ENCODE data around the gene WBP2NL.

WBP2NL gene

GRCh38 chr22:42065438-42066125 lies 67.0 kb downstream of the WBP2NL start:
- TF ChIP-seq NFIC (IDR thresholded peaks at IDR 0.05) (no peak), TCF12 (IDR thresholded peaks at IDR 0.05; ENCODE audit: low read depth) (no peak)

GRCh38 chr22:42066126-42066761 lies 67.7 kb downstream of the WBP2NL start:
- TF ChIP-seq USF1 (IDR thresholded peaks at IDR 0.05), result no peak
- TF ChIP-seq TCF12 (IDR thresholded peaks at IDR 0.05; ENCODE audit: low read depth), result no peak
- no peak for TF ChIP-seq FOXM1 (IDR thresholded peaks at IDR 0.05; ENCODE audit: borderline replicate concordance, low read depth)
- no peak for TF ChIP-seq TAF1 (IDR thresholded peaks at IDR 0.05; ENCODE audit: low read depth)

- TF ChIP-seq TCF12 (IDR thresholded peaks at IDR 0.05; ENCODE audit: low read depth) (no peak), CREB1 (IDR thresholded peaks at IDR 0.05; ENCODE audit: low read depth) (no peak), FOXM1 (IDR thresholded peaks at IDR 0.05; ENCODE audit: borderline replicate concordance, low read depth) (no peak), RAD21 (IDR thresholded peaks at IDR 0.05; ENCODE audit: low read depth) (no peak), TAF1 (IDR thresholded peaks at IDR 0.05; ENCODE audit: low read depth) (no peak), MAX (IDR thresholded peaks at IDR 0.05) (no peak), TEAD4 (IDR thresholded peaks at IDR 0.05) (no peak), ZBTB7A (IDR thresholded peaks at IDR 0.05; ENCODE audit: low read depth) (no peak), CEBPB (IDR thresholded peaks at IDR 0.05) (no peak), EP300 (IDR thresholded peaks at IDR 0.05; ENCODE audit: borderline replicate concordance) (no peak), USF1 (IDR thresholded peaks at IDR 0.05) (no peak), REST (IDR thresholded peaks at IDR 0.05; ENCODE audit: low read depth) (no peak), NFIC (IDR thresholded peaks at IDR 0.05) (no peak), YY1 (IDR thresholded peaks at IDR 0.05; ENCODE audit: low read depth) (no peak), EGR1 (IDR thresholded peaks at IDR 0.05) (no peak)
Observed at GRCh38 chr22:42066937-42067336, 68.3 kb downstream of the WBP2NL start.

GRCh38 chr22:42067671-42068251 lies 69.2 kb downstream of the WBP2NL start:
- TF ChIP-seq NFIC (IDR thresholded peaks at IDR 0.05), result no peak
- no peak for TF ChIP-seq ZBTB7A (IDR thresholded peaks at IDR 0.05; ENCODE audit: low read depth)
- no peak for TF ChIP-seq EGR1 (IDR thresholded peaks at IDR 0.05)
- no peak for TF ChIP-seq TCF12 (IDR thresholded peaks at IDR 0.05; ENCODE audit: low read depth)
- no peak for TF ChIP-seq YY1 (IDR thresholded peaks at IDR 0.05; ENCODE audit: low read depth)
- TF ChIP-seq MAX (IDR thresholded peaks at IDR 0.05), result no peak
- TF ChIP-seq REST (IDR thresholded peaks at IDR 0.05; ENCODE audit: low read depth), result no peak
- TF ChIP-seq TAF1 (IDR thresholded peaks at IDR 0.05; ENCODE audit: low read depth), result no peak
- TF ChIP-seq TEAD4 (IDR thresholded peaks at IDR 0.05), result no peak
- TF ChIP-seq CREB1 (IDR thresholded peaks at IDR 0.05; ENCODE audit: low read depth), result no peak
- TF ChIP-seq EP300 (IDR thresholded peaks at IDR 0.05; ENCODE audit: borderline replicate concordance), result no peak
- no peak for TF ChIP-seq USF1 (IDR thresholded peaks at IDR 0.05)
- no peak for TF ChIP-seq CEBPB (IDR thresholded peaks at IDR 0.05)
- TF ChIP-seq FOXM1 (IDR thresholded peaks at IDR 0.05; ENCODE audit: borderline replicate concordance, low read depth), result no peak

GRCh38 chr22:42068291-42068690 lies 69.7 kb downstream of the WBP2NL start:
- TF ChIP-seq EP300 (IDR thresholded peaks at IDR 0.05; ENCODE audit: borderline replicate concordance), result no peak
- TF ChIP-seq EGR1 (IDR thresholded peaks at IDR 0.05), result no peak
- no peak for TF ChIP-seq YY1 (IDR thresholded peaks at IDR 0.05; ENCODE audit: low read depth)
- no peak for TF ChIP-seq CREB1 (IDR thresholded peaks at IDR 0.05; ENCODE audit: low read depth)
- no peak for TF ChIP-seq NFIC (IDR thresholded peaks at IDR 0.05)
- no peak for TF ChIP-seq CEBPB (IDR thresholded peaks at IDR 0.05)
- TF ChIP-seq REST (IDR thresholded peaks at IDR 0.05; ENCODE audit: low read depth), result no peak
- TF ChIP-seq TCF12 (IDR thresholded peaks at IDR 0.05; ENCODE audit: low read depth), result no peak
- TF ChIP-seq ZBTB7A (IDR thresholded peaks at IDR 0.05; ENCODE audit: low read depth), result no peak
- no peak for TF ChIP-seq RAD21 (IDR thresholded peaks at IDR 0.05; ENCODE audit: low read depth)
- TF ChIP-seq MAX (IDR thresholded peaks at IDR 0.05), result no peak
- TF ChIP-seq TEAD4 (IDR thresholded peaks at IDR 0.05), result no peak
- no peak for TF ChIP-seq TAF1 (IDR thresholded peaks at IDR 0.05; ENCODE audit: low read depth)
- TF ChIP-seq FOXM1 (IDR thresholded peaks at IDR 0.05; ENCODE audit: borderline replicate concordance, low read depth), result no peak
- TF ChIP-seq USF1 (IDR thresholded peaks at IDR 0.05), result no peak

Data from Ishikawa (cell line).